HFF-Myc (cell line): Measurements from ENCODE around the gene TSPAN3.

Source experiments
- DNase-seq: peaks from one replicate; pipeline ENCODE4 v3.0.0-alpha.2; 2011; ENCODE audit warnings: low read depth; ENCODE audit errors: extremely low read depth
- H3K4me3 ChIP-seq: replicated peaks from 2 replicates; pipeline ENCODE4 v1.5.1; 2011; ENCODE audit warnings: low read depth, mild to moderate bottlenecking, control low read depth, low read length
- TF ChIP-seq, protein P1 (sequence below): IDR thresholded peaks from 2 replicates; pipeline ENCODE4 v1.5.1; 2012; ENCODE audit warnings: mild to moderate bottlenecking, low read depth, low read length, control low read depth; ENCODE audit errors: missing control alignments

The TSPAN3 gene

DNA sequence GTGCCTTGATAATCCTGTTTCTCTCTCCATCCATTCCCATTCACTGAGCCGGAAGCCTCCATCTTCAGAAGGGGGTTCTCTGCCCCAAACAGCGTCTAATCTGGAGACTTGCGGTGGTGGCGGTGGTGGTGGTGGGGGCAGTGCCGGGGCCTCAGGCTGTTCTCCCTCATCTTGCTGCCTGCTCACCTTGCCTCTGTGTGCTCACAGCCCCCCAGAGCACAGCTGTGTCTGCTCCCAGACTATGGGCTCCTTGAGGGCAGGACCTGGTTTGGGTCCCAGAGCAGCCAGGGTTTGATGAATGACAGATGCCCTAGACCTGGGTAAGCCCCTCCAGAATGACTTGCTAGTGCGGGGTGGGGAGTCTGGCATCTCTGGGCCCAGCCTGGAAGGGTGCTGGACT lies 76.4 kb downstream of the TSPAN3 start:
- TF ChIP-seq, protein P1, sequence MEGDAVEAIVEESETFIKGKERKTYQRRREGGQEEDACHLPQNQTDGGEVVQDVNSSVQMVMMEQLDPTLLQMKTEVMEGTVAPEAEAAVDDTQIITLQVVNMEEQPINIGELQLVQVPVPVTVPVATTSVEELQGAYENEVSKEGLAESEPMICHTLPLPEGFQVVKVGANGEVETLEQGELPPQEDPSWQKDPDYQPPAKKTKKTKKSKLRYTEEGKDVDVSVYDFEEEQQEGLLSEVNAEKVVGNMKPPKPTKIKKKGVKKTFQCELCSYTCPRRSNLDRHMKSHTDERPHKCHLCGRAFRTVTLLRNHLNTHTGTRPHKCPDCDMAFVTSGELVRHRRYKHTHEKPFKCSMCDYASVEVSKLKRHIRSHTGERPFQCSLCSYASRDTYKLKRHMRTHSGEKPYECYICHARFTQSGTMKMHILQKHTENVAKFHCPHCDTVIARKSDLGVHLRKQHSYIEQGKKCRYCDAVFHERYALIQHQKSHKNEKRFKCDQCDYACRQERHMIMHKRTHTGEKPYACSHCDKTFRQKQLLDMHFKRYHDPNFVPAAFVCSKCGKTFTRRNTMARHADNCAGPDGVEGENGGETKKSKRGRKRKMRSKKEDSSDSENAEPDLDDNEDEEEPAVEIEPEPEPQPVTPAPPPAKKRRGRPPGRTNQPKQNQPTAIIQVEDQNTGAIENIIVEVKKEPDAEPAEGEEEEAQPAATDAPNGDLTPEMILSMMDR = no peak
- no peak overlapping the region for H3K4me3 ChIP-seq

DNA sequence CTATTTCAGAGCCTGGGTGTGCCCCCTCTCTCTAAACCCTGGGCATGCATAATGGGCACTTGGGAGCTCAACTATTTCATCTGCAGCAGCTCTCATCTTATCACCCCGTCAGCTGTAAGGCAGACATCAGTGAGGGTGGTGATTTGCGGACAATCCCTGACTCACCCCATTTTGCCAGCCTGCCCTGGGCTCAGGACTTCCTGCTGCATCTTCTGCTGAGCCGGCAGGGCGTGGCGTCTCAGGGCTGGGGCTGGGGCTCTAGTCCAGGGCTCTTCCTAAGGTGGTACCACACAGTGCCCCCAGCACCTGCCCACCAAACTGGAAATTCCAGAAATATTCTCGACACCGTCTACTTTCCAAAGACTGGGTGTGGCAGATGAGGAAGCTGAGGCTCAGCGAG lies 76.9 kb downstream of the TSPAN3 start:
- TF ChIP-seq, protein P1 = no peak
- no peak overlapping the region for H3K4me3 ChIP-seq
- DNase-seq = no peak

More for the DNA sequence above, 76.4 kb downstream of the TSPAN3 start:
- no peak for DNase-seq

DNA sequence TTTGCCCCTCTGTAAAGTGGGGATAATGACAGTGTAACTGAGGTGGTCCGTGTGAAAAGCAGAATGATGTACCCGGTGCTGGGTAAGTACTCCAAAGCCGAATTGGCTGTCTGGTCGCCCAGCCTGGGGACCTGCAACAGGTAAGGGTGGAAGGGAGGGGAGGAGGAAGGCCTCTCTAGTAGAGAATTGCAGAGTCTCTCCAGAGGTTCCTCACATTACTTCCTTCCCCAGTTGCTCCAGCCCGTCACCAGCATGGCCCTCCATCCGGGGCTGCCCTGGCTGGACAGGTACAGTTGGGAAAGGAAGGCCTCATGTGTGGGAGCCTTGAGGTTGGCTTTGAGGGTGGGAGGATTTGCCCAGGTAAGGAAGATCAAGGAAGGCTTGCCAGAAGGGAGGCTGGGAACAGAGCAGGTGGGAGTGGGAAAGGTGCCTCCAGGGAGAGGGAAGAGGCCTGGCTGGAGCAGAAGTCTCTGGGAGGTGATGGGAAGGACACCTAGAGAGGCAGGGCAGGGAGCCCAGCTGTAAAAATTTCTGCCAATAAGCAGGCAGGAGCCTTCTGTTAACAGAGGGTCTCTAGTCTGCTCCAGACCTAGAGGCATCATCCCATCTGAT lies 77.7 kb downstream of the TSPAN3 start:
- H3K4me3 ChIP-seq = no peak overlapping the region
- DNase-seq = no peak
- TF ChIP-seq, protein P1 = no peak

DNA sequence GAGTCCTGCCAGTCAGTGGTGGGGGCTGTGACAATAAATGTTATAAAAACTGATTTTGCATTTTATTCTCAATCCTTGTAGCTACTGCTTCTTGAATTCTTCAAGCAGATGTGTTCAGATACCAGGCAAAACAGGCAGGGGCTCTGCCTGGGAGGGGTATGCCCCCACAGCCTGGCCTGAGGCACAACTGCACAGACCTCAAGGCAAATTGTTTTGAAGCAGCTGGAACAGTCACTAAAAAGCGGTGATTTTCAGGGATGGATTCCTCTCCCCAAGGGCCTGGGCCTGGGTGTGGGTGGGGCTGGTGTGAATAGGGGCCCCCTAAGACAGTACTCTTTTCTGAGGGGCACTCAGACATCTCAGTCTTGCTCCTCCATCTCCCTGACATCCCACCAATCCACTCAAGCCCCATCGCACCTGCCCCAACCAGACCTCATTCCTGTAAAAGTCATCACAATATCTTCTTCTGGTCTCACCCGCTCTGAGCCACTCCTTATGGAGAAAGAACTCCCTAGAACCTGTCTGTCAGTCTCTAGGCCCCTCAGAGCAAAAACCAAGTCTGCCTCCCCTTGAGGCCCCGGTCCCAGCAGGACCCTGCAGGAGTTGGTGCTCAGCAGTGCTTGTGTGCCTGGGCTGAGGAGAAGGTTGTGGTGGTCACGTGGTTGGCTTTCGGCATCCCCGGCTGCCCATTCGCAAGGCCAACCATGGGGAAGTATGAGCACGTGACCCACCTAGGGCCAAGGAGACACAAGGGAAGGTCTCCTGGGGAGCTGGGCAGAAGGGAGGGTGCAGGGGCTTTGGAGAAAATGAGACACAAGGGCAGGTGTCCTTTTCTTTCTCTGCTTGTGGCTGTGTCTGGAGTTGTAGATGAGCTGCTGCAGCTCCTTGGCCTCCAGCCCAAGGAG lies 78.9 kb downstream of the TSPAN3 start:
- no peak for DNase-seq
- H3K4me3 ChIP-seq = no peak overlapping the region
- TF ChIP-seq, protein P1 = no peak
